Measurements from ENCODE around the gene RPL39L.
"Not testable (repeated sequence)": the region's sequence is repeated elsewhere in the genome, so short reads cannot be mapped to it uniquely, and the experiment has no call there.

DNA sequence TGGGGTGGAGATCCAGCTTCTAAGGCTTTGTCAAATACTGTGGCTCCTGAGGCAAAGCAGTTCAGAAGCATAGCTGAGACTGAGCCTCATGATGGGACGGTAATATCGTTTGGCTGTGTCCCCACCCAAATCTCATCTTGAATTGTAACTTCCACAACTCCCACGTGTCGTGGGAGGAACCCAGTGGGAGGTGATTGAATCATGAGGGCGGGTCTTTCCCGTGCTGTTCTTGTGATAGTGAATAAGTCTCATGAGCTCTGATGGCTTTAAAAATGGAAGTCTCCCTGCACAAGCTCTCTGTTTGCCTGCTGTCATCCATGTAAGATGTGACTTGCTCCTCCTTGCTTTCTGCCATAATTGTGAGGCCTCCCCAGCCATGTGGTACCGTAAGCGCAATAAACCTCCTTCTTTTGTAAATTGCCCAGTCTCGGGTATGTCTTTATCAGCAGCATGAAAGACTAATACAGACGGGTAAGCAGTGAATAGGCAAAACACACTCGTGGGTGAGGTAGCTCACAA, 4.1 kb downstream of the RPL39L start:
- TF ChIP-seq, protein P1, sequence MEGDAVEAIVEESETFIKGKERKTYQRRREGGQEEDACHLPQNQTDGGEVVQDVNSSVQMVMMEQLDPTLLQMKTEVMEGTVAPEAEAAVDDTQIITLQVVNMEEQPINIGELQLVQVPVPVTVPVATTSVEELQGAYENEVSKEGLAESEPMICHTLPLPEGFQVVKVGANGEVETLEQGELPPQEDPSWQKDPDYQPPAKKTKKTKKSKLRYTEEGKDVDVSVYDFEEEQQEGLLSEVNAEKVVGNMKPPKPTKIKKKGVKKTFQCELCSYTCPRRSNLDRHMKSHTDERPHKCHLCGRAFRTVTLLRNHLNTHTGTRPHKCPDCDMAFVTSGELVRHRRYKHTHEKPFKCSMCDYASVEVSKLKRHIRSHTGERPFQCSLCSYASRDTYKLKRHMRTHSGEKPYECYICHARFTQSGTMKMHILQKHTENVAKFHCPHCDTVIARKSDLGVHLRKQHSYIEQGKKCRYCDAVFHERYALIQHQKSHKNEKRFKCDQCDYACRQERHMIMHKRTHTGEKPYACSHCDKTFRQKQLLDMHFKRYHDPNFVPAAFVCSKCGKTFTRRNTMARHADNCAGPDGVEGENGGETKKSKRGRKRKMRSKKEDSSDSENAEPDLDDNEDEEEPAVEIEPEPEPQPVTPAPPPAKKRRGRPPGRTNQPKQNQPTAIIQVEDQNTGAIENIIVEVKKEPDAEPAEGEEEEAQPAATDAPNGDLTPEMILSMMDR (IDR thresholded peaks at IDR 0.05): not testable (repeated sequence)
- not testable (repeated sequence) for TF ChIP-seq POLR2AphosphoS5 (IDR thresholded peaks at IDR 0.05; ENCODE audit: low read depth, low read length); SIN3A (IDR thresholded peaks at IDR 0.05; ENCODE audit: borderline replicate concordance, insufficient read depth, low read depth, low read length)
- TF ChIP-seq, protein P2, sequence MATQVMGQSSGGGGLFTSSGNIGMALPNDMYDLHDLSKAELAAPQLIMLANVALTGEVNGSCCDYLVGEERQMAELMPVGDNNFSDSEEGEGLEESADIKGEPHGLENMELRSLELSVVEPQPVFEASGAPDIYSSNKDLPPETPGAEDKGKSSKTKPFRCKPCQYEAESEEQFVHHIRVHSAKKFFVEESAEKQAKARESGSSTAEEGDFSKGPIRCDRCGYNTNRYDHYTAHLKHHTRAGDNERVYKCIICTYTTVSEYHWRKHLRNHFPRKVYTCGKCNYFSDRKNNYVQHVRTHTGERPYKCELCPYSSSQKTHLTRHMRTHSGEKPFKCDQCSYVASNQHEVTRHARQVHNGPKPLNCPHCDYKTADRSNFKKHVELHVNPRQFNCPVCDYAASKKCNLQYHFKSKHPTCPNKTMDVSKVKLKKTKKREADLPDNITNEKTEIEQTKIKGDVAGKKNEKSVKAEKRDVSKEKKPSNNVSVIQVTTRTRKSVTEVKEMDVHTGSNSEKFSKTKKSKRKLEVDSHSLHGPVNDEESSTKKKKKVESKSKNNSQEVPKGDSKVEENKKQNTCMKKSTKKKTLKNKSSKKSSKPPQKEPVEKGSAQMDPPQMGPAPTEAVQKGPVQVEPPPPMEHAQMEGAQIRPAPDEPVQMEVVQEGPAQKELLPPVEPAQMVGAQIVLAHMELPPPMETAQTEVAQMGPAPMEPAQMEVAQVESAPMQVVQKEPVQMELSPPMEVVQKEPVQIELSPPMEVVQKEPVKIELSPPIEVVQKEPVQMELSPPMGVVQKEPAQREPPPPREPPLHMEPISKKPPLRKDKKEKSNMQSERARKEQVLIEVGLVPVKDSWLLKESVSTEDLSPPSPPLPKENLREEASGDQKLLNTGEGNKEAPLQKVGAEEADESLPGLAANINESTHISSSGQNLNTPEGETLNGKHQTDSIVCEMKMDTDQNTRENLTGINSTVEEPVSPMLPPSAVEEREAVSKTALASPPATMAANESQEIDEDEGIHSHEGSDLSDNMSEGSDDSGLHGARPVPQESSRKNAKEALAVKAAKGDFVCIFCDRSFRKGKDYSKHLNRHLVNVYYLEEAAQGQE (IDR thresholded peaks at IDR 0.05; ENCODE audit: insufficient read depth in 1 of 2, low read depth in 2 of 2, low read length in 1 of 2): not testable (repeated sequence)

Data from Panc1 (cell line).